Measurements from ENCODE around the gene ZNF501.

ZNF501 gene

GRCh38 chr3:44729384-44729910, at the start of gene ZNF501:
ZNF501 (plus strand) TSS chr3:44729635; CDS start chr3:44734422, 4,787 bp downstream.
- DNase-seq: peak; percentile 5

- no peak for DNase-seq
Observed at GRCh38 chr3:44680921-44681455, 48.4 kb upstream of the ZNF501 start.

DNA sequence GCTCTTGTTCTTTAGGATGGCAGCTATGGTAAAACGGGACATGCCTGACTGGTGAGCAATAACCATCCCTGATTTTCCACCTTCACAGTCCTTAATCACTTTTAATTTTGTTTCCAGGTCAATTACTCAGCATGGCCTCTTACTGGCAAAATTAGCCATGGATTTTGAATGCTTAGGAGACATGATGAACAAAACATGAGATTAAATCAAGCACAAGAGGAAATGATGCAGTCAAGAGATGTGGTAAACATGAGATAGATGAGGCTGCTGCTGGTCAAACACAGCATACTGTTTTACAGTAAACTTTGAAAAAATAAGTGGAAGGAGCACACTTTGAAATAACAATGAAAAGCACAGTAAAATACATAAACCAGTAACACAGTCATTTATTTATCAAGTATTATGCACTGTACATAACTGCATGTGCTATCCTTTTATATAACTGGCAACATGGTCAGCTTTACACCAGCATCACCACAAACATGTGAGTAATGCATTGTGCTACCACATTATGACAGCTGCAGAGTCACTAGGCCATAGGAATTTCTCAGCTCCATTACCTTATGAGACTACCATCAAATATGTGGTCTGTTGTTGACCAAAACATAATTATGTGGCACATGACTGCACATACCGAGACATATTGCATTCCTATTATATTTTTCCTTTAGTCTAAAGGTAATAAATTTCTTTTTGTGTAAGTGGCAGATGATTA, 47.1 kb upstream of the ZNF501 start:
- no peak for DNase-seq

GRCh38 chr3:44685128-44685800, 44.2 kb upstream of the ZNF501 start:
- DNase-seq: no peak

GRCh38 chr3:44687898-44688297, 41.5 kb upstream of the ZNF501 start:
- DNase-seq: no peak

- no peak for DNase-seq
Observed at GRCh38 chr3:44712455-44713075, 16.9 kb upstream of the ZNF501 start, which contains the start of gene ZNF502. ZNF502 (plus strand) TSS chr3:44712660; CDS start chr3:44720262, 7,602 bp downstream.

DNA sequence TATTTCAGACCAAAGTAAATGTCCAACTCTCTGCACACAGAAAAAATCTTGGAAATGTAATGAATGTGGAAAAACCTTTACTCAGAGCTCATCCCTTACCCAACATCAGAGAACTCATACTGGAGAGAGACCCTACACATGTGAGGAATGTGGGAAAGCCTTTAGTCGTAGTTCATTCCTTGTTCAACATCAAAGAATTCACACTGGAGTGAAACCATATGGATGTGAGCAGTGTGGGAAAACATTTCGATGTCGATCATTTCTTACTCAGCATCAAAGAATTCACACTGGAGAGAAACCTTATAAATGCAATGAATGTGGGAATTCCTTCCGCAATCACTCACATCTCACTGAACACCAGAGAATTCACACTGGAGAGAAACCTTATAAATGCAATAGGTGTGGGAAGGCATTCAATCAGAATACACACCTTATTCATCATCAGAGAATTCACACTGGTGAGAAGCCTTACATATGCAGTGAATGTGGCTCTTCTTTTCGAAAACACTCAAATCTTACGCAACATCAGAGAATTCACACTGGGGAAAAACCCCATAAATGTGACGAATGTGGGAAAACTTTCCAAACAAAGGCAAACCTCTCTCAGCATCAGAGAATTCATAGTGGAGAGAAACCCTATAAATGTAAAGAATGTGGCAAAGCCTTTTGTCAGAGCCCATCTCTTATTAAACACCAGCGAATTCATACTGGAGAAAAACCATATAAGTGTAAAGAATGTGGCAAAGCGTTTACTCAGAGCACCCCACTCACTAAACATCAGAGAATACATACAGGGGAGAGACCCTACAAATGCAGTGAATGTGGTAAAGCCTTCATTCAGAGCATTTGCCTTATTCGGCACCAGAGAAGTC, 8.0 kb upstream of the ZNF501 start:
- no peak for DNase-seq

DNA sequence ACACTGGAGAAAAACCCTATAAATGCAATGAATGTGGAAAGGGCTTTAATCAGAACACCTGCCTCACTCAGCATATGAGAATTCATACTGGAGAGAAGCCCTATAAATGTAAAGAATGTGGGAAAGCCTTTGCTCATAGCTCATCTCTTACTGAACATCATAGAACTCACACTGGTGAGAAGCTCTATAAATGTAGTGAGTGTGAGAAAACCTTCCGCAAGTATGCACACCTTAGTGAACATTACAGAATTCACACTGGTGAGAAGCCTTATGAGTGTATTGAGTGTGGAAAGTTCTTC, 7.4 kb upstream of the ZNF501 start:
- no peak for DNase-seq

DNA sequence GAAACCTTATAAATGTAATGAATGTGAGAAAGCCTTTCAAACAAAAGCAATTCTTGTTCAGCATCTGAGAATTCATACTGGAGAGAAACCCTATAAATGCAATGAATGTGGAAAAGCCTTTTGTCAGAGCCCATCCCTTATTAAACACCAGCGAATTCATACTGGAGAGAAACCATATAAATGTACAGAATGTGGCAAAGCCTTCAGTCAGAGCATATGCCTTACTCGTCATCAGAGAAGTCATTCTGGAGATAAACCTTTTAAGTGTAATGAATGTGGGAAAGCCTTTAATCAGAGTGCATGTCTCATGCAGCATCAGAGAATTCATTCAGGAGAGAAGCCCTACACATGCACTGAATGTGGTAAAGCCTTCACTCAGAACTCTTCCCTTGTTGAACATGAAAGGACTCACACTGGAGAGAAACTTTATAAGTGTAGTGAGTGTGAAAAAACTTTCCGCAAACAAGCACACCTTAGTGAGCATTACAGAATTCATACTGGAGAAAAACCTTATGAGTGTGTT, 5.3 kb downstream of the ZNF501 start:
- no peak for DNase-seq

DNA sequence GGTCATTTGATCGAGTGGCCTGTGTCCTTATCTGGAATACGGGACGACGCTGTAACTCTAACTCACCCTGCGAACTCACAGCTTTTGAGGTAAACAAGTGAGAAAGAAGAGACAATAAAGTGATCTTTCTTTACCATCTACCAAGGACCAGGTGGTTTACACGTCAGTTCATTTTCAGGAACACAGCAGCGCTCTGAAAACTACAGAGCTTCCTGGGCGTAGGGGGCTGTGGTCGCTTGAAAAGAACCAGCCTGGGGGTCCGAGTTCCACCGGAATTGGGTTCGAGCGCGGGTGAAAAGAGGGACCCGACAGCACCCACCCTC, 31.6 kb downstream of the ZNF501 start:
- DNase-seq: no peak

DNA sequence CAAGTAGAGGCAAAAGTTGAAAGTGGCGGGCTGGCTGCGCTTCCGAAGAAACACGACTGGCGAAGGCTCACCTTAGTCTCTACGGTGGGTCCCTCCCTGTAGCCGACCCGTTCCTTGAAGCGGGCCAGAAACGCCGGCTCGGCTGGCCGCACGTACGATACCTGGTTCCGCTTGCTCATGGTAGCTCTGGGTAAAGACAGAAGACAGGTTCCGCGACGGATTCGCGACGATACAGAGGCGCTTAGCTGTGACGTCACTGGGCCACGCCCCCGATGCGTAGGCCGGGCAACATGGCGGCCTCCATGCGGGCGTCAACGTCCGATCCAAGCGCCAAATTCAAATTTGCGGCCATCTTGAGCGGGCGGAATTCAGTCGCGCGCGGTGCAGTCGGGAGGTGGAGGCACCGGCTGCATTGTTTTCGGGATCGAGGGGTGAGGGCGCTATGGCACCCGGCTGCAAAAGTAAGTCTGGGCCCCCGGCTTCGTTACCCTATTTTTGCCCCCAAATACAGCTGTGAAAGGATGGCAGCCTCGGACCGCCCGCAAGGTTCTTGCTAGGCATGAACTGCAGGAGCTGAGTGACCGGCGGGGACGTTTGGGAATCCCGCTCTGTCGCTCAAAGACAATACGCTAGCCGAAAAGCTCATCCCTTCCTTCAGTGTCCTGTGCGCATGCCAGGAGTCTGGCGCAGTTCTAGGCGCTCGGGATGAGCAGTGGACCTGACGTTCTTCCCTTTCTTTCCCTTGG, 32.2 kb downstream of the ZNF501 start, which contains the start of the genes KIAA1143 and KIF15:
TSS of gene KIAA1143 (minus strand) at position 196 of the 746 bp plus-strand sequence. CDS start at position 179, 17 bp downstream.
TSS of gene KIF15 (plus strand) at position 371 of the 746 bp plus-strand sequence. CDS start at position 443, 72 bp downstream.
- peak; percentile 16 for DNase-seq

DNA sequence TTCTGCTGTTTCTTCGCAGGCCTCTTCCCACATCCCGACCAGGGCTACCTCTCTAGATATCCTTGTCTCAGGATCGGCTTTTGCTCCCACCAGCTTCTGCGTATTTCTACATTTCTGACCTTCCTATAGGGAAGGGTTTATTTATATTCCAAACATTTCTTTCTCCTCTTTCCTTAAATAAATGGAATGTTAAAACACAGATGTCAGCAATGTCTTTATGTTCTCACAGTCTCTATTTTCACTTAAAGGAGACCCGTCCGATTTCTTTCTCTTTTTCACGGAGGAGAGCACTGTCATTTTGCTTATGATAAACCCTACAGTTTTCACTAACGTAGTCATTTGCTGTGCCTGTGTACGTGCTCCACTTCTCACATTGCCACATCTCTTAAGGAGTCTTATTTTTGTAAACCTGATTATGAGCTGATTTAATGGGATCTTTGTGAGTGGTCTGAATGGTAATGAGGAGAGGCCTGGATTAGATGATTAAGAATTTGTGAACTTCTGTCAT, 32.8 kb downstream of the ZNF501 start:
- DNase-seq: no peak

DNA sequence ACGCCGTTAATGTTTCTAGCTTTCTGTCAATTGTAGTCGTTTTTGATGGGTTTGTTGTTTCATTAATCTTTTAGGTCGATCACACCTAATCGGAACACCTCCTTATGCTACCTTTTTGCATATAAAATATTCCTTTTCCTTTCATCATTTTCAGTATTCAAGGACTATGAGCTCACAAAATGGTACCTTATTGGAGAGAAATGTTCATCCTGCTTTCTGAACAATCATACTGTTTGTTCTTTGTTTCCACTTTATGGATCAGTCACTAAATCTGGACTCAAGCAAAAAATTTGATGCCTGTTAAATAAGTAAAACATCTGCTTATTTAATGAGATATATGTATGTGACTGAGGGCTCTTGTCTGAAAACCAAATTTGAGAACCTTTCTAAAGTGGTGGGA, 33.3 kb downstream of the ZNF501 start:
- no peak for DNase-seq

GRCh38 chr3:44764248-44764647, 34.8 kb downstream of the ZNF501 start:
- DNase-seq: no peak

- no peak for DNase-seq
Observed at GRCh38 chr3:44771424-44772098, 42.1 kb downstream of the ZNF501 start.

DNA sequence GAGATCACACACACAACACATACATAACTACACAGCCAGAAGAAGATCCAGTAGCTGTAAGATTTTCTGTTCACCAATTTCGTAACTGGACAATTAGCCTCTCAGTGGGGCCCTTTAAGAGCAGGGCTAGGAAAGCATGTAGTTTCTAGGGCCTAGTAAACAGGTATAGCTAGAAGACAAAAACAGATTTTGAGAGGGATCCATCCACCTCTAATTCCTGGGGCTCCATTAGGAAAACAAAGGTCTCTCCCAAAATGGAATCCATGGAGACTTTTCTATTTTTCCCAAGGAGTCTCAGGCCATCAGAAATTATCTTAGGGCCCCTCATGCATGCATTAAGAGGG, 42.6 kb downstream of the ZNF501 start:
- DNase-seq: no peak

GRCh38 chr3:44782891-44783290, 53.5 kb downstream of the ZNF501 start:
- DNase-seq: no peak

Data from NCI-H187 treated with DMSO at 0.1 percent for 48 hours (cell line).